GM12878 (cell line): Measurements from ENCODE around the gene BORCS8. TPM values are rescaled to one million over a fixed set of nuclear protein-coding genes. Genes with fewer than 3 reads are reported as not detected.
A peak's percentile ranks its signal among the peaks of the same experiment; 100 is the strongest.

ENCODE experiments used
- ATAC-seq: fragments of 200-7000 bp; cut with Tn5 transposase; 3 replicates; pipeline ENCODE4 v1.9.1; 2020; ENCODE audit warnings: mild to moderate bottlenecking, moderate library complexity
- BruUV-seq: library from RNA; stranded (reverse); fragments of 400-500 nt; replicated peaks from 2 replicates; lab custom pipeline; 2021; lab: Mats Ljungman, UMichigan
- CTCF ChIA-PET: fragments of 300-600 bp; sonication (Branson Sonifier 250); formaldehyde crosslinking; extraction: SDS; loops from one replicate; lab custom pipeline; 2021; ENCODE audit warnings: inconsistent platforms; lab: Yijun Ruan, JAX
- POLR2A ChIA-PET: fragments of 350-600 bp; formaldehyde crosslinking; extraction: SDS; loops from one replicate; lab custom pipeline; 2021; ENCODE audit warnings: inconsistent platforms; lab: Charles Lee
- RAD21 ChIA-PET: fragments of 300-600 bp; sonication (Branson Sonifier 250); formaldehyde crosslinking; loops from one replicate; lab custom pipeline; 2023; ENCODE audit warnings: antibody characterized with exemption; ENCODE audit not compliant: unreplicated experiment; lab: Charles Lee
- SMC1A ChIA-PET: fragments of 300-600 bp; sonication (Branson Sonifier 250); formaldehyde crosslinking; loops from one replicate; lab custom pipeline; 2023; ENCODE audit not compliant: unreplicated experiment, uncharacterized antibody; lab: Charles Lee
- DNase-seq: peaks from one replicate; pipeline ENCODE4 v3.0.0-alpha.2; 2011; ENCODE audit warnings: low read depth, low spot score
- FAIRE-seq: peaks from 3 replicates; lab custom pipeline; 2011; peaks lifted over from hg19 to GRCh38; lab: Jason Lieb, UNC
- H2AFZ ChIP-seq: 2 replicates; pipeline ENCODE4 v1.6.0; 2011; ENCODE audit warnings: low read depth, low read length, control low read depth; ENCODE audit not compliant: control insufficient read depth
- H3K27ac ChIP-seq: 2 replicates; pipeline ENCODE4 v1.5.1; 2011; ENCODE audit warnings: control low read depth; ENCODE audit not compliant: control insufficient read depth, insufficient read depth
- H3K27me3 ChIP-seq, 2 experiments: replicated peaks in 1 of 2; 2 replicates each; pipeline versions ENCODE4 v1.6.0 to v1.6.1; 2011; ENCODE audit warnings: low read length in 1 of 2; ENCODE audit not compliant: control insufficient read depth in 2 of 2, insufficient read depth in 2 of 2
- H3K36me3 ChIP-seq, 2 experiments: 2 replicates each; pipeline ENCODE4 v1.5.1; 2011; ENCODE audit warnings: low read length in 1 of 2; ENCODE audit not compliant: control insufficient read depth in 2 of 2, insufficient read depth in 2 of 2
- H3K4me1 ChIP-seq: 2 replicates; pipeline ENCODE4 v1.6.1; 2011; ENCODE audit warnings: mild to moderate bottlenecking, low read length, moderate library complexity, mixed read lengths; ENCODE audit not compliant: control insufficient read depth, insufficient read depth
- H3K4me2 ChIP-seq: 2 replicates; pipeline ENCODE4 v1.6.0; 2011; ENCODE audit warnings: control low read depth; ENCODE audit not compliant: control insufficient read depth, insufficient read depth
- H3K4me3 ChIP-seq: fragments of 200-600 bp; sonication (generic); 2 replicates; pipeline ENCODE4 v1.5.1; 2016
- H3K79me2 ChIP-seq: 2 replicates; pipeline ENCODE4 v1.6.0; 2011; ENCODE audit warnings: low read length; ENCODE audit not compliant: control insufficient read depth, insufficient read depth
- H3K9ac ChIP-seq: 2 replicates; pipeline ENCODE4 v1.8.0; 2011; ENCODE audit warnings: low read length, control low read depth, mixed read lengths; ENCODE audit not compliant: control insufficient read depth, insufficient read depth
- H3K9me3 ChIP-seq: replicated peaks from 3 replicates; pipeline ENCODE4 v1.5.1; 2011; ENCODE audit warnings: mild to moderate bottlenecking, low read length; ENCODE audit not compliant: control insufficient read depth, insufficient read depth
- H4K20me1 ChIP-seq: 2 replicates; pipeline ENCODE4 v1.6.0; 2011; ENCODE audit not compliant: control insufficient read depth, insufficient read depth
- CBFB ChIP-seq: IDR thresholded peaks from 2 replicates; pipeline ENCODE4 v1.6.1; 2016; ENCODE audit warnings: antibody characterized with exemption, low read depth
- CHD2 ChIP-seq: IDR thresholded peaks from 2 replicates; pipeline ENCODE4 v1.6.1; 2011; ENCODE audit warnings: low read depth, low read length, improper control_type of control experiment, borderline replicate concordance
- DPF2 ChIP-seq: fragments of 450-650 bp; IDR thresholded peaks from 2 replicates; pipeline ENCODE4 v1.6.1; 2017; ENCODE audit warnings: mild to moderate bottlenecking
- HDAC2 ChIP-seq: fragments of 200-600 bp; sonication (generic); IDR thresholded peaks from 2 replicates; pipeline ENCODE4 v1.6.1; 2017
- JUND ChIP-seq: IDR thresholded peaks from 2 replicates; pipeline ENCODE4 v1.6.1; 2012; ENCODE audit warnings: low read depth, mild to moderate bottlenecking, low read length, improper control_type of control experiment, moderate library complexity
- NR2C1 ChIP-seq: fragments of 450-650 bp; IDR thresholded peaks from 2 replicates; pipeline ENCODE4 v1.6.1; 2017; ENCODE audit warnings: antibody characterized with exemption, mild to moderate bottlenecking, moderate library complexity
- PKNOX1 ChIP-seq: fragments of 450-650 bp; IDR thresholded peaks from 2 replicates; pipeline ENCODE4 v1.6.1; 2016; ENCODE audit warnings: mild to moderate bottlenecking
- PML ChIP-seq: IDR thresholded peaks from 2 replicates; pipeline ENCODE4 v1.6.1; 2012; ENCODE audit warnings: low read length, inconsistent platforms
- REST ChIP-seq: IDR thresholded peaks from 2 replicates; pipeline ENCODE4 v1.6.1; 2012; ENCODE audit warnings: mild to moderate bottlenecking, low read depth, low read length
- ZNF217 ChIP-seq: fragments of 450-650 bp; IDR thresholded peaks from 2 replicates; pipeline ENCODE4 v1.6.1; 2017; ENCODE audit warnings: antibody characterized with exemption, mild to moderate bottlenecking
- ZZZ3 ChIP-seq: IDR thresholded peaks from 2 replicates; pipeline ENCODE4 v1.6.1; 2011; ENCODE audit warnings: low read depth; ENCODE audit not compliant: control insufficient read depth, insufficient read length
- WGBS: methylation state at CpG from one replicate; pipeline ENCODE4 v1.1.6; 2016; ENCODE audit warnings: low lambda C conversion rate; ENCODE audit not compliant: insufficient replicate concordance, insufficient coverage; ENCODE audit errors: missing lambda C conversion rate; 5-methylcytosine and 5-hydroxymethylcytosine counted together
- in situ Hi-C: fragments of 300-500 bp; cut with MboI; formaldehyde crosslinking; loops from 9 replicates; pipeline ENCODE4 v1.14.3; 2018; ENCODE audit warnings: mixed read lengths
- intact Hi-C: fragments of 100-400 bp; cut with micrococcal nuclease; formaldehyde crosslinking; loops from one replicate; pipeline ENCODE4 v1.14.2; 2022; ENCODE audit not compliant: unreplicated experiment
- polyA plus RNA-seq, 11 experiments: library from polyadenylated mRNA; depleted of rRNA in 4 of 11; unstranded in 6 of 11; stranded (reverse) in 5 of 11; fragments of >200 nt; fragmentation: Nextera tagmentation in 4 of 11; fragmentation: Illumina TruSeq in 1 of 11; extraction: Ambion mirVana in 4 of 11; extraction: Trizol in 1 of 11; gene quantifications; 1 replicate in 1 of 11; 2 replicates in 10 of 11; pipeline versions ENCODE4 v1.2.1 to v1.2.3, GENCODE V29; 2011 to 2016; ENCODE audit warnings: inconsistent platforms in 2 of 11, missing spikeins in 2 of 11, low read depth in 1 of 11
- total RNA-seq, 4 experiments: library from RNA; depleted of rRNA in 3 of 4; stranded (reverse); fragments of >200 nt in 3 of 4; fragmentation: Illumina TruSeq in 1 of 4; extraction: Trizol in 1 of 4; gene quantifications; 2 replicates each; pipeline versions ENCODE4 v1.2.1 to v1.2.3, GENCODE V29; 2013 to 2021
- TF ChIP-seq, protein P1 (sequence below): fragments of 450-650 bp; IDR thresholded peaks from 2 replicates; pipeline ENCODE4 v1.6.1; 2017; ENCODE audit warnings: mild to moderate bottlenecking, moderate library complexity
- TF ChIP-seq, protein P2 (sequence below): fragments of 450-650 bp; IDR thresholded peaks from 2 replicates; pipeline ENCODE4 v1.6.1; 2017; ENCODE audit warnings: low read depth, mild to moderate bottlenecking, moderate library complexity

Gene BORCS8
- total and polyA plus RNA-seq, 10 of the 15 experiments (the other 5 are each of a cell fraction or from before 2014, with no cell fraction given): 3.7 to 40.3 (median 23.4) TPM

- WGBS: 6% methylated on average over 15 of the region's 26 CpGs
- Histone ChIP-seq H3K9ac (peak overlapping the region; percentile 52), H3K9me3 (no peaks in the 10 kb centered on the region), H3K4me3 (peak overlapping the region; percentile 41; the same call in 1 of the 2 replicates), H3K27me3 (no peaks in the 10 kb centered on the region), H3K4me2 (peak overlapping the region; percentile 93), H3K79me2 (peaks cover 2% of the 10 kb centered on the region), H3K27ac (peak overlapping the region; percentile 82), H4K20me1 (no peaks in the 10 kb centered on the region), H2AFZ (peak overlapping the region; percentile 38), H3K4me1 (peaks cover 50% of the 10 kb centered on the region), H3K36me3 (no peaks in the 10 kb centered on the region; a peak in 1 of 4 replicates)
- in situ Hi-C loops (no loop called here), intact Hi-C loops (no loop called here)
- ATAC-seq: peak; percentile 66
- ChIA-PET SMC1A (interaction anchor here (0.9 to 3.1 kb wide), 8 partner anchors 8 to 19 kb away, joined by 3 to 18 read pairs (median 6); partner anchors contain the start of gene MEF2B), POLR2A (interaction anchor here (1.1 to 7.7 kb wide), 3 partner anchors 8 to 13 kb away, joined by 5 to 74 read pairs (median 8); partner anchors contain the start of gene MEF2B), CTCF (interaction anchor here (7.3 to 11.3 kb wide), 3 partner anchors 9 to 14 kb away, joined by 57 to 135 read pairs (median 86); partner anchors contain the start of gene MEF2B), RAD21 (interaction anchor here (0.7 to 17.5 kb wide), 2 partner anchors 9 to 12 kb away, joined by 3 to 394 read pairs; partner anchors contain the start of gene MEF2B)
- FAIRE-seq: no peak
- no peak for DNase-seq
- no TSS peak for BruUV-seq
- TF ChIP-seq, protein P1, sequence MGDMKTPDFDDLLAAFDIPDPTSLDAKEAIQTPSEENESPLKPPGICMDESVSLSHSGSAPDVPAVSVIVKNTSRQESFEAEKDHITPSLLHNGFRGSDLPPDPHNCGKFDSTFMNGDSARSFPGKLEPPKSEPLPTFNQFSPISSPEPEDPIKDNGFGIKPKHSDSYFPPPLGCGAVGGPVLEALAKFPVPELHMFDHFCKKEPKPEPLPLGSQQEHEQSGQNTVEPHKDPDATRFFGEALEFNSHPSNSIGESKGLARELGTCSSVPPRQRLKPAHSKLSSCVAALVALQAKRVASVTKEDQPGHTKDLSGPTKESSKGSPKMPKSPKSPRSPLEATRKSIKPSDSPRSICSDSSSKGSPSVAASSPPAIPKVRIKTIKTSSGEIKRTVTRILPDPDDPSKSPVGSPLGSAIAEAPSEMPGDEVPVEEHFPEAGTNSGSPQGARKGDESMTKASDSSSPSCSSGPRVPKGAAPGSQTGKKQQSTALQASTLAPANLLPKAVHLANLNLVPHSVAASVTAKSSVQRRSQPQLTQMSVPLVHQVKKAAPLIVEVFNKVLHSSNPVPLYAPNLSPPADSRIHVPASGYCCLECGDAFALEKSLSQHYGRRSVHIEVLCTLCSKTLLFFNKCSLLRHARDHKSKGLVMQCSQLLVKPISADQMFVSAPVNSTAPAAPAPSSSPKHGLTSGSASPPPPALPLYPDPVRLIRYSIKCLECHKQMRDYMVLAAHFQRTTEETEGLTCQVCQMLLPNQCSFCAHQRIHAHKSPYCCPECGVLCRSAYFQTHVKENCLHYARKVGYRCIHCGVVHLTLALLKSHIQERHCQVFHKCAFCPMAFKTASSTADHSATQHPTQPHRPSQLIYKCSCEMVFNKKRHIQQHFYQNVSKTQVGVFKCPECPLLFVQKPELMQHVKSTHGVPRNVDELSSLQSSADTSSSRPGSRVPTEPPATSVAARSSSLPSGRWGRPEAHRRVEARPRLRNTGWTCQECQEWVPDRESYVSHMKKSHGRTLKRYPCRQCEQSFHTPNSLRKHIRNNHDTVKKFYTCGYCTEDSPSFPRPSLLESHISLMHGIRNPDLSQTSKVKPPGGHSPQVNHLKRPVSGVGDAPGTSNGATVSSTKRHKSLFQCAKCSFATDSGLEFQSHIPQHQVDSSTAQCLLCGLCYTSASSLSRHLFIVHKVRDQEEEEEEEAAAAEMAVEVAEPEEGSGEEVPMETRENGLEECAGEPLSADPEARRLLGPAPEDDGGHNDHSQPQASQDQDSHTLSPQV: no peak
- TF ChIP-seq PML: no peak
- no peak for TF ChIP-seq HDAC2
- TF ChIP-seq CHD2: peak; percentile 71; the same call in 1 of the 2 replicates
- no peak for TF ChIP-seq ZZZ3
- TF ChIP-seq CBFB: peak; percentile 77; the same call in 1 of the 2 replicates
- TF ChIP-seq ZNF217: no peak
- TF ChIP-seq REST: no peak
- TF ChIP-seq, protein P2, sequence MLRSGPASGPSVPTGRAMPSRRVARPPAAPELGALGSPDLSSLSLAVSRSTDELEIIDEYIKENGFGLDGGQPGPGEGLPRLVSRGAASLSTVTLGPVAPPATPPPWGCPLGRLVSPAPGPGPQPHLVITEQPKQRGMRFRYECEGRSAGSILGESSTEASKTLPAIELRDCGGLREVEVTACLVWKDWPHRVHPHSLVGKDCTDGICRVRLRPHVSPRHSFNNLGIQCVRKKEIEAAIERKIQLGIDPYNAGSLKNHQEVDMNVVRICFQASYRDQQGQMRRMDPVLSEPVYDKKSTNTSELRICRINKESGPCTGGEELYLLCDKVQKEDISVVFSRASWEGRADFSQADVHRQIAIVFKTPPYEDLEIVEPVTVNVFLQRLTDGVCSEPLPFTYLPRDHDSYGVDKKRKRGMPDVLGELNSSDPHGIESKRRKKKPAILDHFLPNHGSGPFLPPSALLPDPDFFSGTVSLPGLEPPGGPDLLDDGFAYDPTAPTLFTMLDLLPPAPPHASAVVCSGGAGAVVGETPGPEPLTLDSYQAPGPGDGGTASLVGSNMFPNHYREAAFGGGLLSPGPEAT: 0 out of 2 replicates have a peak, but pooled peaks have one; percentile 26
- peak; percentile 90 for TF ChIP-seq DPF2
- no peak for TF ChIP-seq PKNOX1
- TF ChIP-seq JUND: no peak
- no peak for TF ChIP-seq NR2C1
These were observed 31.4 kb downstream of the BORCS8 start for GRCh38 chr19:19160461-19161035.
